GM18519 (cell line): ENCODE measurements around the gene NEDD4.
"Not testable (repeated sequence)": the region's sequence is repeated elsewhere in the genome, so short reads cannot be mapped to it uniquely, and the experiment has no call there.

Source experiments
- ATAC-seq: cut with Tn5 transposase; IDR thresholded peaks from one replicate; pipeline ENCODE4 v1.9.1; 2021; ENCODE audit warnings: mild to moderate bottlenecking, moderate library complexity; ENCODE audit not compliant: unreplicated experiment, low FRiP score

Gene NEDD4

DNA sequence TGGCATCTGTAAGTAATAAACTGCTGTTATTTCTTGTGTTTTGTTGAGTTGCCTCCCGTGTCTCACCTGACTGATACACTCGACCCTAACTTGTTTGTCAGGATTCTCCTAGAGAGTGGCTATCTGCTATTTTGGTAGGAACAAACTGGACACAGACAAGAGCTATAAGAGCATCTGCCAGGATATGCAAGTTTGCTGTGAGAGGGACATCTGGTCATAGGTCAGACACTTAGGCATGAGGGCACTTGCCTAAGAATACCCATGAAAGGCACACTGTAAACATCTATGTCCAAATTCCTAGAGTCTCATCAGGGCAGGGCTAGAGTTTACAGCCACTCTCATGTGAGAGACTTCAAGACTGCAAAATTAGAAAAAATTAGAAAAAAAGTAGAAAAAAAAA lies 32.5 kb downstream of the NEDD4 start:
- ATAC-seq, result no peak

DNA sequence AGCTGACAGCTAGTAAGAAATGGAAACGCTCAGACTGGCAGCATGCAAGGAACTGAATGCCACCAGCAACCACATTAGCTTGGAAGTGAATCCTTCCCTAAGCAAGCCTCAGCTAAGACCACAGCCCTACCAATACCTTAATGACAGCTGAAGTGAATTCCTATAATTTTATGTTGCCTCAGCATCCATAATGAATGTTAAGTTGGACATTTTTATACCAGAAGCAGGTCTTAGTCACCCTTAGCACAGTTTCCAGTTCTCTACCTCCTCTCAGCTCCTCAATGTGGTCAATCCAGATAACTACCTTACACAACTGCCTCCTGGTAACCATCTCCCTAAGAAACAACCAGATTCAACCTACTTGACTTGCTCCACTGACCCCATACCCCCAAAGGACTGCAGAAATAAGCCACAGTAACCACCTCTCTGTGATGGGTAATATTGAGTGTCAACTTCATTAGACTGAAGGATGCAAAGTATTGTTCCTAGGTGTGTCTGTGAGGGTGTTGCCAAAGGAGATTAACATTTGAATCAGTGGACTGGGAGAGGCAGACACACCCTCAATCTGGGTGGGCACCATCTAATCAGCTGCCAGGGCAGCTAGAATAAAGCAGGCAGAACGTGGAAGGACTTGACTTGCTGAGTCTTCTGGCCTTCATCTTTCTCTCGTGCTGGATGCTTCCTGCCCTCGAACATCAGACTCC lies 33.5 kb downstream of the NEDD4 start:
- ATAC-seq, result no peak

DNA sequence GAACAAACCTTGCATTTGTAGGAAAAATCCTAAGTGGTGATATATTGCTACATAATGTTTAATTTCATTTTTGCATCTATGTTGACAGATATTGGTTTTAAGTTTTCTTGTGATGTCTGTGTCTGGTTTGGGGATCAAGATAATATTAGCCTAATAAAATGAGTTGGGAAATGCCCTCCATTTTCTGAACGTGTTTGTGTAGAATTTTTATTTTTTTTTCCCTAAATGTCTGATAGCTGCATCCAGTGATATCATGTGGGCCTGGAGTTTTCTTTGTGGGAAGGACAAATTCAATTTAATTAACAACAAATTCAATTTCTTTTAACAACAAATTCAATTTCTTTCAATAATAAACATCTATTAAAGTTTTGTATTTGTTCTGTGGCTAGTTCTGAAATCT lies 35.1 kb downstream of the NEDD4 start:
- ATAC-seq, result no peak

DNA sequence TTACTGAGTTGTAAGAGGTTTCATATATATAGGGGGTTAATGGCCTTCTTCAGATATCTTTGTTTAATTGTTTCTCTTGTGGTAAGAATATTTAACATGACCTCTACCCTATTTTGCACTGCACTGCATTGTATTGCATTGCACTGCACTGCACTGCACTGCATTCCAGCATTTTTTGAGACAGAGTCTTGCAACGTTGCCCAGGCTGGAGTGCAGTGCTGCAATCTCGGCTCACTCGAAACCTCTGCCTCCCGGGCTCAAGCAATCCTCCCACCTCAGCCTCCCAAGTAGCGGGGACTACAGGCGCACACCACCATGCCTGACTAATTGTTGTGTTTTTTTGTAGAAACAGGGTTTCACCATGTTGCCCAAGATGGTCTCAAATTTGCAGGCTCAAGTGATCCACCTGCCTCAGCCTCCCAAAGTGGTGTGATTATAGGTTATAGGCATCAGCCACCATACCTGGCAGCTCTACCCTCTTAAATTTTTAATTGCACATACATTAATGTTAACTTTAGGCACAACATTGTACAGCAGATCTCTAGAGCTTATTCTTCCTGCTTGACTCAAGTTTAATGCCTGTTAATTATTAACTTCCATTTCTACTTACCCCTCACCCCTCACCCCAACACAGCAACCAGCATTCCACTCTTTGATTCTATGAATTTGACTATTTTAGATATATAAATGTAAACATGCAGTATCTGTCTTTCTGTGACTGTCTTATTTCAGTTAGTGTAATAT lies 38.4 kb downstream of the NEDD4 start:
- no peak for ATAC-seq

DNA sequence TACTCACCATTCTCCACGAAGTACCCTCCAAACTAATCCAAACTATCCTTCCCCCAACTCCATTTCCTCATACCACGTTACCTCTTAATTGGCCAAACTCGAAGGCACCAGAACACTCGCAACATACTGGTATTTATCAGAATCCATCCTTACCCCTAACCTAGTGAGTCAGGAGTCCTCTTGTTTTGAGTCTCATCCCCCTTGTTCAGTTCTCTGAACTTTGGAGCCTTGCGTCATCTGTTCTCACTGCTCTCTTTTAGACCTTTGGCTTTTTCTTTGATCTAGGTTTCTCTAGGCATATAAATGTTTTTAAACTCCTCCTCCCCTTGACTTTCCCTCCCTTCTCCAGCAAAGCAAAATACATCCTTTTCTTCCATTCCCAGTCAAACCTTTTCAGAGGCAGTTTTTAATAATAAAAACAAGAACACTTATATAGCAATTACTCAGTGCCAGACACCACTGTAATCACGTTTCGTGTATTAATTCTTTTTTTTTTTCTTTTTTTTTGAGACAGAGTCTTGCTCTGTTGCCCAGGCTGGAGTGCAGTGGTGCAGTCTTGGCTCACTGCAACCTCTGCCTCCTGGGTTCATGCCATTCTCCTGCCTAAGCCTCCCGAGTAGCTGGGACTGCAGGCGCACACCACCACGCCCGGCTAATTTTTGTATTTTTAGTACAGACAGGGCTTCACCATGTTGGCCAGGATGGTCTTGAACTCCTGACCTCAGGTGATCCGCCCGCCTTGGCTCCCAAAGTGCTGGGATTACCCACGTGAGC lies 40.7 kb downstream of the NEDD4 start:
- not testable (repeated sequence) for ATAC-seq

DNA sequence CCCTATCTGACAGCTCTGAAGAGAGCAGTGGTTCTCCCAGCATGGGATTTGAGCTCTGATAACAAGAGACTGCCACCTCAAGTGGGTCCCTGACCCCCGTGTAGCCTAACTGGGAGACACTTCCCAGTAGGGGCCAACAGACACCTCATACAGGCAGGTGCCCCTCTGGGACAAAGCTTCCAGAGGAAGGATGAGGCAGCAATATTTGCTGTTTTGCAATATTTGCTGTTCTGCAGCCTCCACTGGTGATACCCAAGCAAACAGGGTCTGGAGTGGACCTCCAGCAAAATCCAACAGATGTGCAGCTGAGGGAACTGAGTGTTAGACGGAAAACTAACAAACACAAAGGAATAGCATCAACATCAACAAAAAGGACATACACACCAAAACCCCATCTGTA lies 48.8 kb downstream of the NEDD4 start:
- ATAC-seq, result not testable (repeated sequence)

DNA sequence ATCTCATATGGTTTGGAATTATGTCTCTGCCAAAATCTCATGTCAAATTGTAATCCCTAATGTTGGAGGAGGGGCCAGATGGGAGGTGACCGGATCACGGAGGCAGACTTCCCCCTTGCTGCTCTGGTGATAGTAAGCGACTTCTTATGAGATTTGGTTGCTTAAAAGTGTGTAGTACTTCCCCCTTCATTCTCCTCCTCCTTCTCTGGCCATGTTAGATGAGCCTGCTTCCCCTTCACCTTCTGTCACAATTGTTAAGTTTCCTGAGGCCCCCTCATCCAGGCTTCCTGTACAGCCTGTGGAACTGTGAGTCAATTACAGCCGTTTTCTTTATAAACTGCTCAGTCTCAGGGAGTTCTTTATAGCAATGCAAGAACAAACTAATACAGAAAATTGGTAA lies 51.1 kb downstream of the NEDD4 start:
- ATAC-seq, result no peak

DNA sequence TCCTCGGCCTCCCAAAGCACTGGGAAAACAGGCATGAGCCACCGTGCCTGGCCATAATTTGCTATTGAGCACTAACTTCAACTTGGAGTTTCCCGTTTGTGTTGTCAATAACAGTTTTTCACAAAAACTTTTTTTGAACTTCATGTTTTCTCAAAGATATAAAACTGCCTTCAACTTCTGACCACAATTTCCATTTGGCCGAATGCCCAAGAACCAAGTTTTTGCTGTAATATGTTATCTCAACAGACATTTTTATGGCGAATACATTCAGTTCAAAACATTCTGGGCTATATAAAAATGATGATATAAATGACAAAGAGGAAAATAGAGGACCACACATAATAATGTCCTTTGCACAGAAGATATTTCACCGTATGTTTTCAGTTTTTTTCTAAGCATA lies 56.4 kb downstream of the NEDD4 start:
- ATAC-seq, result no peak

DNA sequence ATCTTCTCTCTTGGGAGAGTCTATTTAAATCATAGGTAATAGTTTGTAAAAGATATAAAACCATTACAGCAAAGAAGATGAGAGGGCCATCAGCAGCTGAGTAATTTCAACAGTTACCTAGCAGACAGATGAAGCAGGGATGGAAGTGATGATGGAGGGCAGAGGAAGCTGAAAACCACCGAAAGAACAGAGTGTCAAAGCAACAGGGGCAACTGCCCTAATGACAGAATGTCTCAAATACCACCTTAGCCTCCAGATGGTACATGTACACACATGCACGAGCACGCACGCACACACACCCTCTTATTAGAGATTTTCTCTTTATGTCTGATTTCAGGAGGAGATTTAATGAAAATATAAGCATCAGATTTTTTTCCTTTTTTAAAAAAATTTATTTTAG lies 64.5 kb downstream of the NEDD4 start:
- ATAC-seq, result no peak

DNA sequence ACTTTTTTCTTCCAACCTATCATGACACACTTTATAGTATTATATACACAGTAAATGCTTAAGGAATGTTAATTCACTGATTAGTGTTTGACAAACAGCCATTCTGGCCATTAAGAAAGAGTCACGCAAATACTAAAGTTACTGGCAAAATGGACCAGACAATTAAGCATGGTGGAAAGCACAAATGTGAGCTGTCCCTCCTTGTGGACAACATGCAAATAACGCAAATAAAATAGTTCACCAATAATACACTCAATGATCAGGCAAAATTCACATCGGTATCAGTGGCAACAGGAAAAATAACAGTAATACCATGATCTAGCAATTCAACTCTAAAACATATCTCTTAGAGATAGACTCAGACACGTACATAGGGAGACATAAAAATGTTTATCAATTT lies 71.7 kb downstream of the NEDD4 start:
- no peak for ATAC-seq

DNA sequence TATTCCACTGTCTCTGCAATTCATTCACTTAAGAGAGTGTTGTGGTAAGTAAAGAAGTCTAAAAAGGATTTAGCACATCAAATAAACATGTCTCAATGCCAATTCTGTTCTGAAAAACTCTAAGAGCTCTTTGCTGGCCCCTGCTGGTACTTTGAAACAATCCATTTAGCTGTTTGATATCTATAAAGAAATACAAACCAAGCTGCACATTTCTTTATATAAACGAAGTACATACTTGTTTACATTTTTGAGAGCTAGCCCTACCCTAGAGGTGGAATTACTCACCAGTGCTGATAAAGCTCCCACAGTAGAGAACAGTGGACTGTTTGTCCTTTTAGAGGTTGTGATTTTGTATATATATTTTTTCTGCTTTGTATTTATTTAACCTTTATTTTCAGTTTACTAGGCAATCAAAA lies 75.5 kb downstream of the NEDD4 start:
- no peak for ATAC-seq

DNA sequence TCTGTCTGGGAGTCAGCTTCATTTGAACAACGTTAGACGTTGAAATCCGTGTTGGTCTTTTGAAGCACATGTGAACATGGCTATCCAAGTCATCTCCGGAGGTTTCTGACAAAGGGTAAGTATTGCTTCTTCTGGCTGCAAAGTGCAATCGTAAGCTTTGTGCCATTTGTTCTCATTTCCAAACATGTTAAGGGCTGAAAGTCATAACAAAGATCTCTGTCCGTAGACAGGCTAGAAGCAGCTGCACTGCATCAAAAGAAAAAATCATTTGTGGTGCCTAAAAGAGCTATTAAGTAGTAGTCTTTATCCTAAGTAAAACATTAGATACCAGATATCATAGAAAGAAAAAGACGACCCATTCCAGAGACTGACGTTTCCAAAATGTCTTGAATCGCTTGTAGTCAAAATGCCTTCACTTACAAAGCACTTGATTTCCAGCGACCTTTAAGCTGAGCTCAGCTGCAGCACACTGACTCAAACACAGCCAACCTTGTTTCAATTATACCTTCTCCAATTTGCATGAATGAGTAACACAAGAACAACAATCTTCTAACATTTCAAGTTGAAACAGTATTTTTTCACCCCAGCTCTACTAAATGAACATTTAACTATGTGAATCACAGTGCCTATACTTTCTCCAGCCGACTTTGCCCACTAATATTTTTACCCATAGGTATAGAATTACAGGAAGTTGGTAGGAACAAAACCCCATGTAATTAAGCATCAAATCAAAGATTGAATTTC lies 76.6 kb downstream of the NEDD4 start:
- no peak for ATAC-seq

DNA sequence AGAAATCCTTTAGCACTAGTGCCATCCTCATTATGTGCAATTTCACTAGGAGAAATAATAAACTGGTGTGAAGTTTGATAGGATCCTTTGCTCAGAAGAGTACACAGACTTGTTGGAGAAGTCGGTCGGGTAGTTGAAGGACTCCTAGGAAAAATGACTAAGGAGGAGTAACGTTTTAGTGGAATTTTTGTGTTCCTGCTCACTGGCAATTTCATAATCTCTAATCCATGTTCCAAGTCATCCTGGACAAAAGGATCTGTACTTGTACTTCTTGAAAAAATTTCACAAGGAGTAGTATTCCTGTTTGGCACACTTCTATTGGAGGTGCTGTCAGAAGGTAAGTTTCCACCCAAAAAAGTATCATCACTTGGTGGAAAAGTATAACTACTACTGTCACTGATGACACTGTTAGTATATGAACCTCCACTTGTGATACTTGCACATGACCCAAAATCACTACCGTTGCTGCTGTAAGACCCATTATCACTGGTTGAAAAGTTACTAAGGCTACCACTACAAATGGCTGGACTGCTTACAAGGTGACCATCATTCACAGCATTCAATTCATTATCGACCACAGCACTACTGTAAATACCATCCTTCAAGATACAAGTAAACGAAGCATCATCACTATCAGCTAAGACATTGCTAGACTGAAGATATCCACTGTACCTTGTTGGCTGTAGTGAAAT lies 77.4 kb downstream of the NEDD4 start:
- ATAC-seq, result no peak

DNA sequence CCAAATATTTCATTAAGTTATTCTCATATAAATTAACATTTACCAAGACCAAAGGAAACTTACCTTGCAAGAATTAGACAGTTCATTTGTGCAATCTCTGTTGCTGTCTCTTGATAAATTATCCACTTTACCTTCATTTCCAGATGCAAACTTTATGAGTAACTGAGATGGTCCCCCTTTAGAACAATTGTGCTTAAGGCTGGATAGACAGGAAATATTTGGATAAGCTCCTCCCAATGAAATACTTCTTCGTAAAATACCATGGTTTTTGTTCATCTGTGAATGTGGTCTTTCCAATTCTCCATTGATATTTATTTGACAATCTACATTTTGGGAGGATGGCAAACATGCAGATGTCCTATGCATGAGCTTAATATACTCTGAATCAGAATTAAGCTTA lies 78.2 kb downstream of the NEDD4 start:
- no peak for ATAC-seq

DNA sequence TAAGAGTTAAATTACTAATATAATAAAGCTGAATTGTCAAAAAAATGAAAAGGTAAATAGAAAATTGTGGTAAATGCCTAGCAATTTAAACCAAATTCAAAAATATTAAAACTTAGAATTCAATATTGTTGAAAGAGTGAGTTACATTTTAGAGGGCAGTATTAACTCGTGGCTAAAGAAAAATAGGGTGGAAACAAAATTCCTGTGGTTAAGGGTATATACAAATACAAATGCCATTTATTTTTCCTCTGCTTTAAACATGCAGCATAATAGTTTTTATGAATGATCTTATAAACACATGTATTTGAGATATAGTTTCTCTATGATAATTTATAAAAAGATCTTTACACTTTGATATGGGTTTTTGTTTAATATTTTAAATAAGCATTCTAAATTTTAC lies 79.0 kb downstream of the NEDD4 start:
- ATAC-seq, result no peak

DNA sequence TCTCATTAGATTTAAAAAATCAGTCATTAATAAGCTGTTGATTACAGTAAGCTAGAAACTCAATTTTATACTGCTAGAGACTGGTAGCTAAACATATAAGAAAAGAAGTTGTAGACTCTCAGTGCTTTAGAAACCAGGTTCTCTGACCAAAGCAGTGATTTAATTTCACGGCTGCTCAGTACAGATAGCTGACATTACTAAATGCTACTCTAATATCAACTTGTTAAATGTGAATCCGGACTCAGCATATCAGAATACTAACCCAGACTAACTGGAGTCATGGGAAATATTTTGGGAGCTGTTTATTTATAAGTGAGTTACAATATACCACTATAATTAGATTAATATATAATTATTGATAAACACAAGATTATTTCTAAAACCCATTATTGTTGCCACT lies 80.4 kb downstream of the NEDD4 start:
- ATAC-seq, result no peak

DNA sequence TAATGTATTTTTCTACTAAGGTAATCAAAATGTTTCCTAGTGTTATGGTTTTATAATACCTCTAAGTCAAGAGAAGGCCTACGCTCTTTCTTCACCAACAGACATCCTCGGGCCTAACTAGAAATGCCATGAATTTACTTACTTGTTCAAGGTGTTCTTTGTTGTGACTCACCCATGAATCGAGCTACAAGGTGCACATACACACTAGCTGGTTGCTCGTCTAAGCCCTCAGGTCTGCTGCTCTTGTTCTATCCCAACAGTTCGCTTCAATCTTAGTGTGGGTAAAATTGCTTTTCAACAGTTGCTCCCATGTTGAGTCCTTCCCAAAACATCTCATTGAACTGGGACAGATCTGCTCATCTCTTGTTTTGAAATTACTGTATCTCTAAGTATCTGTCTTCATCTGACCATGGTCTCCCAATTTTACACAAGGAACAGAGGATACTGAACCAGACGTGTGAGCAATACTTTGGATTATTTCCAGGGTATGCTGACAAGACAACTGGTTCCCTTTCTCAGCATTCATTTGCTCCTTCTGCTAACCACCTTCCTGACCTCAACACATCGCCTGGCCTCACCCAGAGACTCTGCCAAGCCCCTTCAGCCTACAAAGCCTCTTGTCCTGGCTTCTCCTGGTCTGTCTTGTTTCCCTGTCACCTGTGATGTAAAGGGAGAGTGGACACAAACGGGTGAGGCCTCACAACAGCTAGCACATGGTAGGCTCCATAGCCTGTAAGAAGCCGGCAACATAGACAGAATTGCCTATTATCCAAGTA lies 84.2 kb downstream of the NEDD4 start:
- no peak for ATAC-seq

DNA sequence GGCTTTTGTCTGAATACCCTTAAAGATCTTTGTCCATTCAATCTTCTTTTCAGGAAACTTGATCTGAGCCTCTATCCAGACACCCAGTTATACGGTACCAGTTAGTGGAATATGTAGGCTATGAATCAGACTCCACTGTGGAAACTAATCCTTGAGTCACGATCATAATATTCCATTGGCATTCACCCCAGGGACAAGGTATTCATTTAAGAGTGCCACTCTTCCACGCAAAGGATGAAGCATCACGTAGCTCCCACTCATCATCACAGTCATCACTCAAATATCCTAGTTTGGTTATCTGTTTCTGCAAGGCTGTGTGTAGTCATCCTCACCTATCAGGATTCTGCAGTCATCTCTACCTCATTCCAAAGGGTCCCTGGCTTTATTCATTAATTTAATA lies 85.6 kb downstream of the NEDD4 start:
- ATAC-seq, result no peak

DNA sequence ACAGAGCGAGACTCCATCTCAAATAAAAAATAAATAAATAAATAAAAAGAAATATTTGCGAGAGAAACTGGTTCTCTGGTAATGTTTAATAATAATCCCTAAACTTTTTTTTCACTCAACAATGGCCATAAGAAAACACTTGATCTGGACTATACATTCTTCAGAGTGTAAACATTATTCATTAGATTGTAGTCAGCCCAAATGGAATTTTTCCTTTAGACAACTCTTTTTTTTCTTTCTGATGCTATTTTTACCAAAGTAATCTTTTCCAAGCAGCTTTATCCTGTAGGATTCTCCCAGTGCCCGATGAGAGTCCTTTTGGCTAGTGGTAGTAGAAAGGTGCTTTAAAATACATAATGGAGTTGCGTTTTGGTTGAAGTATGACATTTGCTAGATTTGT lies 90.4 kb downstream of the NEDD4 start:
- ATAC-seq, result no peak

DNA sequence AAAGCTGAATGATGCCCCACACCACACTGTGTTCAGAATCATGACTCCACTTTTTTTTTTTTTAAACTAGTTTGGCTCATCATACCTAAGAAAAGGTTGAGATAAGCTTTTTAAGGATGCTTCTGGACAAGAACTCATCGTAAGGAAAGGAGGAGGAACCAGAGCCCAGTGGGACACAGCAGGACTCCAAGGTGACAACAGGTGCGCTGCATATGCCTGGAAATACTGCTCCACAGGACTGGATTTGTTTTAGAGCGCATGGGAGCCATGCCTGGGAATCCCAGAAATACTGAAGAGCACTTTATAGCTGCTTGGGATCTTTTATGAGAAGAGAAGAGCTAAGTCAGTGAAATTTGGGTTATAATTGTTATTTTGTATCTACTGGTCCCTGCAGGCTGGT lies 93.4 kb downstream of the NEDD4 start:
- no peak for ATAC-seq
